HepG2 (cell line): ENCODE measurements around the gene LRBA. TPM values are rescaled to one million over a fixed set of nuclear protein-coding genes. Genes with fewer than 3 reads are reported as not detected.

Experiments used
- ATAC-seq: fragments of 200-7000 bp; cut with Tn5 transposase; 3 replicates; pipeline ENCODE4 v1.9.1; 2020; ENCODE audit warnings: mild to moderate bottlenecking, moderate library complexity
- BruUV-seq: library from RNA; stranded (reverse); fragments of 400-500 nt; replicated peaks from 2 replicates; lab custom pipeline; 2021; lab: Mats Ljungman, UMichigan
- CTCF ChIA-PET: fragments of 300-600 bp; formaldehyde crosslinking; extraction: SDS; loops from one replicate; lab custom pipeline; 2021; ENCODE audit warnings: low total read pairs, inconsistent platforms, low intra/inter-chr PET ratio; lab: Yijun Ruan, JAX
- POLR2A ChIA-PET: fragments of 350-600 bp; sonication (Branson Sonifier 250); formaldehyde crosslinking; loops from one replicate; lab custom pipeline; 2020; ENCODE audit warnings: antibody characterized with exemption, inconsistent platforms; lab: Yijun Ruan, JAX
- DNase-seq: peaks from one replicate; pipeline ENCODE4 v3.0.0-alpha.2; 2015; ENCODE audit warnings: low spot score
- FAIRE-seq: peaks from 3 replicates; lab custom pipeline; 2011; peaks lifted over from hg19 to GRCh38; lab: Jason Lieb, UNC
- H2AFZ ChIP-seq: one replicate; pipeline ENCODE4 v1.6.1; 2011; ENCODE audit warnings: low read length, inconsistent platforms
- H3K27ac ChIP-seq: fragments of 300-600 bp; 3 replicates; pipeline ENCODE4 v1.8.0; 2011; ENCODE audit warnings: mixed run types, mild to moderate bottlenecking, mixed read lengths, low read length, inconsistent platforms; ENCODE audit not compliant: insufficient read depth; ENCODE audit errors: extremely low read length
- H3K27me3 ChIP-seq, 2 experiments: fragments of 200-600 bp in 1 of 2; 2 replicates in 1 of 2; 3 replicates in 1 of 2; pipeline versions ENCODE4 v1.6.0 to v1.8.0; 2011; ENCODE audit warnings: low read length in 2 of 2, mild to moderate bottlenecking in 2 of 2, moderate library complexity in 2 of 2, inconsistent platforms in 1 of 2; ENCODE audit not compliant: insufficient read depth in 2 of 2, control insufficient read depth in 1 of 2
- H3K36me3 ChIP-seq, 2 experiments: fragments of 200-600 bp in 1 of 2; replicated peaks in 1 of 2; 2 replicates in 1 of 2; 3 replicates in 1 of 2; pipeline versions ENCODE4 v1.5.1 to v1.8.0; 2011; ENCODE audit warnings: low read length in 2 of 2, inconsistent platforms in 1 of 2; ENCODE audit not compliant: insufficient read depth in 2 of 2, control insufficient read depth in 1 of 2
- H3K4me1 ChIP-seq: 2 replicates; pipeline ENCODE4 v1.5.1; 2012; ENCODE audit warnings: low read length, inconsistent platforms; ENCODE audit not compliant: insufficient read depth
- H3K4me2 ChIP-seq: 2 replicates; pipeline ENCODE4 v1.6.0; 2011; ENCODE audit warnings: low read depth, low read length, inconsistent platforms
- H3K4me3 ChIP-seq, 3 experiments: fragments of 200-600 bp in 1 of 3; sonication (generic), shearing (Covaris generic) in 1 of 3; replicated peaks in 1 of 3; 2 replicates each; pipeline ENCODE4 v1.5.1; 2011 to 2016; ENCODE audit warnings: low read length in 3 of 3, inconsistent platforms in 2 of 3, low read depth in 2 of 3, mild to moderate bottlenecking in 2 of 3, control low read depth in 1 of 3, mixed read lengths in 1 of 3; ENCODE audit not compliant: insufficient read depth in 1 of 3
- H3K79me2 ChIP-seq: one replicate; pipeline ENCODE4 v1.6.1; 2011; ENCODE audit warnings: low read length, inconsistent platforms; ENCODE audit not compliant: insufficient read depth
- H3K9ac ChIP-seq: 2 replicates; pipeline ENCODE4 v1.6.0; 2011; ENCODE audit warnings: mild to moderate bottlenecking, low read depth, low read length, inconsistent platforms; ENCODE audit not compliant: insufficient read depth
- H3K9me3 ChIP-seq: 2 replicates; pipeline ENCODE4 v1.5.1; 2012; ENCODE audit warnings: mild to moderate bottlenecking, low read length
- H4K20me1 ChIP-seq: 2 replicates; pipeline ENCODE4 v1.6.0; 2011; ENCODE audit warnings: inconsistent platforms, mild to moderate bottlenecking, low read length, moderate library complexity; ENCODE audit not compliant: insufficient read depth
- CCDC6 ChIP-seq: sonication (generic); formaldehyde crosslinking; IDR thresholded peaks from 2 replicates; pipeline ENCODE4 v1.8.1; 2022; ENCODE audit warnings: mild to moderate bottlenecking, missing genetic modification reagents, moderate library complexity
- EP300 ChIP-seq, 3 experiments: sonication (generic) in 1 of 3; formaldehyde crosslinking in 1 of 3; IDR thresholded peaks; 2 replicates each; pipeline versions ENCODE4 v1.5.1 to v1.6.1; 2011 to 2020; ENCODE audit warnings: low read depth in 2 of 3, low read length in 2 of 3, borderline replicate concordance in 1 of 3, improper control_type of control experiment in 1 of 3, mild to moderate bottlenecking in 1 of 3, missing genetic modification reagents in 1 of 3, moderate library complexity in 1 of 3
- GTF3A ChIP-seq: sonication (generic); formaldehyde crosslinking; conservative IDR thresholded peaks from 2 replicates; pipeline ENCODE4 v1.4.0; 2020; ENCODE audit warnings: mild to moderate bottlenecking, missing genetic modification reagents
- MAFG ChIP-seq: sonication (generic); formaldehyde crosslinking; IDR thresholded peaks from 2 replicates; pipeline ENCODE4 v1.5.1; 2020; ENCODE audit warnings: mild to moderate bottlenecking, missing genetic modification reagents
- PITX1 ChIP-seq: sonication (generic); formaldehyde crosslinking; IDR thresholded peaks from 2 replicates; pipeline ENCODE4 v1.5.1; 2020; ENCODE audit warnings: mild to moderate bottlenecking, missing genetic modification reagents
- POLR2A ChIP-seq, 2 experiments: IDR thresholded peaks; 2 replicates each; pipeline ENCODE4 v1.6.1; 2011; ENCODE audit warnings: low read depth in 2 of 2, low read length in 2 of 2, mild to moderate bottlenecking in 1 of 2, moderate library complexity in 1 of 2; ENCODE audit not compliant: insufficient read depth in 1 of 2
- SIN3B ChIP-seq: fragments of 150-350 bp; IDR thresholded peaks from 2 replicates; pipeline ENCODE4 v1.6.1; 2014; ENCODE audit warnings: low read length
- SP140L ChIP-seq: sonication (generic); formaldehyde crosslinking; IDR thresholded peaks from 2 replicates; pipeline ENCODE4 v1.4.0; 2020; ENCODE audit warnings: missing genetic modification reagents, borderline replicate concordance
- SRF ChIP-seq: IDR thresholded peaks from 2 replicates; pipeline ENCODE4 v1.6.1; 2011; ENCODE audit warnings: mild to moderate bottlenecking, low read depth, low read length, moderate library complexity
- TAF1 ChIP-seq: sonication (generic); formaldehyde crosslinking; IDR thresholded peaks from 2 replicates; pipeline ENCODE4 v1.4.0; 2020; ENCODE audit warnings: missing genetic modification reagents
- XBP1 ChIP-seq: sonication (generic); formaldehyde crosslinking; IDR thresholded peaks from 2 replicates; pipeline ENCODE4 v1.5.0; 2020; ENCODE audit warnings: missing genetic modification reagents
- ZMAT3 ChIP-seq: sonication (generic); formaldehyde crosslinking; conservative IDR thresholded peaks from 2 replicates; pipeline ENCODE4 v1.7.0; 2021; ENCODE audit warnings: missing genetic modification reagents
- ZMYM4 ChIP-seq: sonication (generic); formaldehyde crosslinking; IDR thresholded peaks from 2 replicates; pipeline ENCODE4 v1.8.1; 2023; ENCODE audit warnings: mild to moderate bottlenecking, missing genetic modification reagents
- ZNF329 ChIP-seq: sonication (generic); formaldehyde crosslinking; IDR thresholded peaks from 2 replicates; pipeline ENCODE4 v1.9.0; 2021; ENCODE audit warnings: low read depth, mild to moderate bottlenecking, missing genetic modification reagents
- ZNF556 ChIP-seq: sonication (generic); formaldehyde crosslinking; IDR thresholded peaks from 2 replicates; pipeline ENCODE4 v1.4.0; 2020; ENCODE audit warnings: mild to moderate bottlenecking, missing genetic modification reagents, borderline replicate concordance
- WGBS: methylation state at CpG from one replicate; pipeline ENCODE4 v1.1.6; 2017; ENCODE audit warnings: low lambda C conversion rate; 5-methylcytosine and 5-hydroxymethylcytosine counted together
- in situ Hi-C: cut with HindIII; loops from 2 replicates; pipeline ENCODE4 v1.10.0; 2017; ENCODE audit warnings: low pct_unique_long_range_greater_than_20kb; ENCODE audit not compliant: extremely low pct_ligation_motif_present
- intact Hi-C: fragments of 100-400 bp; cut with micrococcal nuclease; formaldehyde crosslinking; loops from one replicate; pipeline ENCODE4 v1.10.0; 2022; ENCODE audit not compliant: unreplicated experiment
- polyA plus RNA-seq, 8 experiments: library from polyadenylated mRNA; depleted of rRNA in 3 of 8; stranded (reverse) in 7 of 8; unstranded in 1 of 8; fragments of >200 nt; fragmentation: Illumina TruSeq in 4 of 8; extraction: Trizol in 4 of 8; gene quantifications; 2 replicates each; pipeline versions ENCODE4 v1.2.1 to v1.2.3, GENCODE V29; 2011 to 2016; ENCODE audit warnings: low read depth in 4 of 8, missing spikeins in 1 of 8, mixed read lengths in 1 of 8; ENCODE audit not compliant: insufficient read depth in 1 of 8
- total RNA-seq, 5 experiments: library from RNA; depleted of rRNA; stranded (reverse); fragments of >200 nt; fragmentation: Illumina TruSeq; extraction: Trizol; gene quantifications; 2 replicates each; pipeline ENCODE4 v1.2.3, GENCODE V29; 2016; ENCODE audit warnings: low read depth in 1 of 5
- TF ChIP-seq, protein P1 (sequence below): sonication (generic); formaldehyde crosslinking; IDR thresholded peaks from 2 replicates; pipeline ENCODE4 v1.5.0; 2020; ENCODE audit warnings: mild to moderate bottlenecking, missing genetic modification reagents
- TF ChIP-seq, protein P2 (sequence below): sonication (generic); formaldehyde crosslinking; IDR thresholded peaks from 2 replicates; pipeline ENCODE4 v1.5.0; 2020; ENCODE audit warnings: missing genetic modification reagents

The LRBA gene
- total and polyA plus RNA-seq, 2 of the 13 experiments (the other 11 are each of a cell fraction or from before 2014, with no cell fraction given) = 21.0 to 37.2 TPM

DNA sequence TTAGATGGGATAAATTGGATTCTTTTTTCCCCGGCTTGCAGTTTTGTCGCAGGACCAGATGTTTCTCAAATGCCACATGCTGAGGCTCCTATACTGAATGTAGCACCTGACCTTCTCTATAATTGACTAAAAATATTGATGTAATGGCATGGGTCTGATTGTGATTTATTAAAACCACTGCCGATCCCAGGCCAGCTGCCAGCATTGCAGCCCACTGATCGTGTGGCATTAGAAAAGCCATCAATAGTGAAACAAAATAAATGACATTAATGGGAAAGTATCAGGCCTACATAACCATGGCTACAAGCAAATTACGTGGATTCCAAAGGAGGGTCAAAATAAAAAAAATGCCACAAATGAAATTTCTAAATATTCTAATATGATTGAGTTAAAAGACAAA lies 334.4 kb downstream of the LRBA start (continued):
- TF ChIP-seq, protein P1, sequence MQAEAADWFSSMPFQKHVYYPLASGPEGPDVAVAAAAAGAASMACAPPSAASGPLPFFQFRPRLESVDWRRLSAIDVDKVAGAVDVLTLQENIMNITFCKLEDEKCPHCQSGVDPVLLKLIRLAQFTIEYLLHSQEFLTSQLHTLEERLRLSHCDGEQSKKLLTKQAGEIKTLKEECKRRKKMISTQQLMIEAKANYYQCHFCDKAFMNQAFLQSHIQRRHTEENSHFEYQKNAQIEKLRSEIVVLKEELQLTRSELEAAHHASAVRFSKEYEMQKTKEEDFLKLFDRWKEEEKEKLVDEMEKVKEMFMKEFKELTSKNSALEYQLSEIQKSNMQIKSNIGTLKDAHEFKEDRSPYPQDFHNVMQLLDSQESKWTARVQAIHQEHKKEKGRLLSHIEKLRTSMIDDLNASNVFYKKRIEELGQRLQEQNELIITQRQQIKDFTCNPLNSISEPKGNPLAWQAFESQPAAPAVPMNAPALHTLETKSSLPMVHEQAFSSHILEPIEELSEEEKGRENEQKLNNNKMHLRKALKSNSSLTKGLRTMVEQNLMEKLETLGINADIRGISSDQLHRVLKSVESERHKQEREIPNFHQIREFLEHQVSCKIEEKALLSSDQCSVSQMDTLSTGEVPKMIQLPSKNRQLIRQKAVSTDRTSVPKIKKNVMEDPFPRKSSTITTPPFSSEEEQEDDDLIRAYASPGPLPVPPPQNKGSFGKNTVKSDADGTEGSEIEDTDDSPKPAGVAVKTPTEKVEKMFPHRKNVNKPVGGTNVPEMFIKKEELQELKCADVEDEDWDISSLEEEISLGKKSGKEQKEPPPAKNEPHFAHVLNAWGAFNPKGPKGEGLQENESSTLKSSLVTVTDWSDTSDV (CRISPR knock-in tag) = no peak
- no peak for TF ChIP-seq TAF1

DNA sequence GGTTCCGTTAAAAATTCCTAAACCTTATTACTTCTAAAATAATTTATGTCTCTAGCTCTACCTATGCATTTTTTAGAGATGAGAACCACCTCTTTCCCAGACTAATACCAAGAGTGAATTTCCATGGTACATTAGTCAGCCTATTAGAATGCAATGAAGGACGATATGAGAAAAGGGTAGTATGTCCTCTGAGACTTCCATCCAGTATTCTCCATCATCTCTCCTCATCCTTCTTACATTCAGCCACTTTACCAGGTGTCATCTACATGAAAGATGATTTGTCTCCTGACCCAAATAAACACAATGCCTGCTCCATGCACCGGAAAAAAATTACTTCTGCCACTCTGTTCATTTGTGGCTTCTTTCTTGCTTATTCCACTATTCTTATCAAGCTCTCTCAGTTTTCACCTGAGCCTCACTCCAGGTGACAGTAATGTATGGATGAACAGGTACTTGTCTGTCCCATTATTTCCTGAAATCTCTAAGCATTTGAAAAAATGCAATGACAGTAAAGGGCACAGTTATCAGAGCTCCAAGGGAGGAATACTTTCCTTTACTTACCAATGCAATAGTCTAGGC lies 335.2 kb downstream of the LRBA start:
- TF ChIP-seq SIN3B (no peak), ZNF556 (no peak), ZNF329 (CRISPR knock-in tag) (no peak), SP140L (CRISPR knock-in tag) (no peak), POLR2A (IDR thresholded peaks at IDR 0.05; ENCODE audit: insufficient read depth in 1 of 2, low read depth in 2 of 2, low read length in 2 of 2) (no peak), SRF (no peak), MAFG (CRISPR knock-in tag) (no peak), PITX1 (CRISPR knock-in tag) (no peak), ZMYM4 (no peak), XBP1 (CRISPR knock-in tag) (no peak), GTF3A (CRISPR knock-in tag) (no peak), CCDC6 (CRISPR knock-in tag) (no peak), EP300 (IDR thresholded peaks at IDR 0.05; ENCODE audit: low read depth in 2 of 2, low read length in 2 of 2) (no peak), EP300 (CRISPR knock-in tag; IDR thresholded peaks at IDR 0.05; ENCODE audit: borderline replicate concordance) (no peak), ZMAT3 (CRISPR knock-in tag) (no peak)
- TF ChIP-seq, protein P2, sequence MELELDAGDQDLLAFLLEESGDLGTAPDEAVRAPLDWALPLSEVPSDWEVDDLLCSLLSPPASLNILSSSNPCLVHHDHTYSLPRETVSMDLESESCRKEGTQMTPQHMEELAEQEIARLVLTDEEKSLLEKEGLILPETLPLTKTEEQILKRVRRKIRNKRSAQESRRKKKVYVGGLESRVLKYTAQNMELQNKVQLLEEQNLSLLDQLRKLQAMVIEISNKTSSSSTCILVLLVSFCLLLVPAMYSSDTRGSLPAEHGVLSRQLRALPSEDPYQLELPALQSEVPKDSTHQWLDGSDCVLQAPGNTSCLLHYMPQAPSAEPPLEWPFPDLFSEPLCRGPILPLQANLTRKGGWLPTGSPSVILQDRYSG (CRISPR knock-in tag) = no peak
- no peak overlapping the region for H3K4me2 ChIP-seq
- 91% methylated on average over 3 of the region's 3 CpGs for WGBS
- ChIA-PET CTCF (no interaction called here), POLR2A (no interaction called here)
- no peaks in the 10 kb centered on the region for H3K9me3 ChIP-seq
- in situ Hi-C loops = no loop called here
- H4K20me1 ChIP-seq = no peaks in the 10 kb centered on the region
- ATAC-seq (peak; percentile 23; the same call in 1 of the 3 replicates), DNase-seq (no peak), FAIRE-seq (no peak)
- no peak overlapping the region for H2AFZ ChIP-seq
- H3K9ac ChIP-seq = no peak overlapping the region
- H3K27ac ChIP-seq = no peak overlapping the region
- intact Hi-C loops = no loop called here
- H3K27me3 ChIP-seq = no peaks in the 10 kb centered on the region
- no peaks in the 10 kb centered on the region for H3K79me2 ChIP-seq
- peaks cover 9% of the 10 kb centered on the region; the same call in 1 of the 2 replicates for H3K4me1 ChIP-seq
- peaks cover 0 to 4% of the 10 kb centered on the region in 2 experiments; a peak in 3 of 5 replicates for H3K36me3 ChIP-seq
- H3K4me3 ChIP-seq = no peak overlapping the region
- BruUV-seq = no TSS peak
